Measurements from ENCODE around the gene LRRFIP1. TPM values are rescaled to one million over a fixed set of nuclear protein-coding genes. Genes with fewer than 3 reads are reported as not detected.

The LRRFIP1 gene
- total and polyA plus RNA-seq, 2 of the 13 experiments (the other 11 are each of a cell fraction or from before 2014, with no cell fraction given): 15.9 to 40.5 TPM

- TF ChIP-seq RARA (CRISPR knock-in tag; IDR thresholded peaks at IDR 0.05): peak; percentile 69
- peak; percentile 49 for TF ChIP-seq SALL1 (CRISPR knock-in tag; IDR thresholded peaks at IDR 0.05)
- TF ChIP-seq, protein P1, sequence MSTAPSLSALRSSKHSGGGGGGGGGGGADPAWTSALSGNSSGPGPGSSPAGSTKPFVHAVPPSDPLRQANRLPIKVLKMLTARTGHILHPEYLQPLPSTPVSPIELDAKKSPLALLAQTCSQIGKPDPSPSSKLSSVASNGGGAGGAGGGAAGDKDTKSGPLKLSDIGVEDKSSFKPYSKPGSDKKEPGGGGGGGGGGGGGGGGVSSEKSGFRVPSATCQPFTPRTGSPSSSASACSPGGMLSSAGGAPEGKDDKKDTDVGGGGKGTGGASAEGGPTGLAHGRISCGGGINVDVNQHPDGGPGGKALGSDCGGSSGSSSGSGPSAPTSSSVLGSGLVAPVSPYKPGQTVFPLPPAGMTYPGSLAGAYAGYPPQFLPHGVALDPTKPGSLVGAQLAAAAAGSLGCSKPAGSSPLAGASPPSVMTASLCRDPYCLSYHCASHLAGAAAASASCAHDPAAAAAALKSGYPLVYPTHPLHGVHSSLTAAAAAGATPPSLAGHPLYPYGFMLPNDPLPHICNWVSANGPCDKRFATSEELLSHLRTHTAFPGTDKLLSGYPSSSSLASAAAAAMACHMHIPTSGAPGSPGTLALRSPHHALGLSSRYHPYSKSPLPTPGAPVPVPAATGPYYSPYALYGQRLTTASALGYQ (CRISPR knock-in tag; IDR thresholded peaks at IDR 0.05): peak; percentile 32; the same call in 1 of the 2 replicates
- peak; percentile 23 for TF ChIP-seq FOSL2 (CRISPR knock-in tag; IDR thresholded peaks at IDR 0.05)
- TF ChIP-seq CCAR2 (optimal IDR thresholded peaks at IDR 0.05; ENCODE audit: low read depth, low read length): no peak
- TF ChIP-seq SOX6 (IDR thresholded peaks at IDR 0.05): no peak
- peak; percentile 79 for TF ChIP-seq SOX6 (CRISPR knock-in tag; IDR thresholded peaks at IDR 0.05)
- TF ChIP-seq STAT5B (CRISPR knock-in tag; IDR thresholded peaks at IDR 0.05): no peak
- no peak for TF ChIP-seq ZNF83 (CRISPR knock-in tag; IDR thresholded peaks at IDR 0.05; ENCODE audit: borderline replicate concordance)
- peak; percentile 29; the same call in 1 of the 2 replicates for TF ChIP-seq ZBTB10 (CRISPR knock-in tag; IDR thresholded peaks at IDR 0.05; ENCODE audit: borderline replicate concordance)
- peak; percentile 66 for TF ChIP-seq HDAC2 (CRISPR knock-in tag; IDR thresholded peaks at IDR 0.05)
- TF ChIP-seq RNF219 (CRISPR knock-in tag; IDR thresholded peaks at IDR 0.05): no peak
- TF ChIP-seq CBFB (CRISPR knock-in tag; IDR thresholded peaks at IDR 0.05): no peak
- no peak for TF ChIP-seq SRY (CRISPR knock-in tag; IDR thresholded peaks at IDR 0.05)
- TF ChIP-seq ZNF629 (CRISPR knock-in tag; conservative IDR thresholded peaks at IDR 0.05): no peak
- TF ChIP-seq XRCC5 (optimal IDR thresholded peaks at IDR 0.05; ENCODE audit: low read length): peak; percentile 6
- TF ChIP-seq, protein P2, sequence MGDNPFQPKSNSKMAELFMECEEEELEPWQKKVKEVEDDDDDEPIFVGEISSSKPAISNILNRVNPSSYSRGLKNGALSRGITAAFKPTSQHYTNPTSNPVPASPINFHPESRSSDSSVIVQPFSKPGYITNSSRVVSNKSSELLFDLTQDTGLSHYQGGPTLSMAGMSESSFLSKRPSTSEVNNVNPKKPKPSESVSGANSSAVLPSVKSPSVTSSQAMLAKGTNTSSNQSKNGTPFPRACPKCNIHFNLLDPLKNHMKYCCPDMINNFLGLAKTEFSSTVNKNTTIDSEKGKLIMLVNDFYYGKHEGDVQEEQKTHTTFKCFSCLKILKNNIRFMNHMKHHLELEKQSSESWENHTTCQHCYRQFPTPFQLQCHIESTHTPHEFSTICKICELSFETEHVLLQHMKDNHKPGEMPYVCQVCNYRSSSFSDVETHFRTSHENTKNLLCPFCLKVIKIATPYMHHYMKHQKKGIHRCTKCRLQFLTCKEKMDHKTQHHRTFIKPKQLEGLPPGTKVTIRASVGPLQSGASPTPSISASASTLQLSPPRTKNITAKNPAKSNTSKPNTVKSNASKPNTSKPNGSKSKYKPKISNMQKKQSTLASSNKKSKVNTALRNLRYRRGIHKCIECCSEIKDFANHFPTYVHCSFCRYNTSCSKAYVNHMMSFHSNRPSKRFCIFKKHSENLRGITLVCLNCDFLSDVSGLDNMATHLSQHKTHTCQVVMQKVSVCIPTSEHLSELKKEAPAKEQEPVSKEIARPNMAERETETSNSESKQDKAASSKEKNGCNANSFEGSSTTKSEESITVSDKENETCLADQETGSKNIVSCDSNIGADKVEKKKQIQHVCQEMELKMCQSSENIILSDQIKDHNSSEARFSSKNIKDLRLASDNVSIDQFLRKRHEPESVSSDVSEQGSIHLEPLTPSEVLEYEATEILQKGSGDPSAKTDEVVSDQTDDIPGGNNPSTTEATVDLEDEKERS (CRISPR knock-in tag; IDR thresholded peaks at IDR 0.05): peak; percentile 63; the same call in 1 of the 2 replicates
- TF ChIP-seq, protein P3, sequence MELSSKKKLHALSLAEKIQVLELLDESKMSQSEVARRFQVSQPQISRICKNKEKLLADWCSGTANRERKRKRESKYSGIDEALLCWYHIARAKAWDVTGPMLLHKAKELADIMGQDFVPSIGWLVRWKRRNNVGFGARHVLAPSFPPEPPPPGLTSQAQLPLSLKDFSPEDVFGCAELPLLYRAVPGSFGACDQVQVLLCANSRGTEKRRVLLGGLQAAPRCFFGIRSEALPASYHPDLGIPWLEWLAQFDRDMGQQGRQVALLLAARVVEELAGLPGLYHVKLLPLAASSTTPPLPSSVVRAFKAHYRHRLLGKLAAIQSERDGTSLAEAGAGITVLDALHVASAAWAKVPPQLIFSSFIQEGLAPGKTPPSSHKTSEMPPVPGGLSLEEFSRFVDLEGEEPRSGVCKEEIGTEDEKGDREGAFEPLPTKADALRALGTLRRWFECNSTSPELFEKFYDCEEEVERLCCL (CRISPR knock-in tag; IDR thresholded peaks at IDR 0.05; ENCODE audit: borderline replicate concordance): no peak; the same call in 1 of the 2 replicates
- TF ChIP-seq ZNF891 (CRISPR knock-in tag; IDR thresholded peaks at IDR 0.05): peak; percentile 17; the same call in 1 of the 2 replicates
- TF ChIP-seq ZKSCAN5 (CRISPR knock-in tag; IDR thresholded peaks at IDR 0.05): no peak
These were observed 32.9 kb upstream of the LRRFIP1 start (continued) for GRCh38 chr2:237594514-237594871.

All from HepG2 (cell line).